ENCODE data around the gene DDX24.
"Not testable (repeated sequence)": the region's sequence is repeated elsewhere in the genome, so short reads cannot be mapped to it uniquely, and the experiment has no call there.

Gene DDX24

GRCh38 chr14:94079891-94080620 lies 946 bp downstream of the DDX24 start:
- no peak for ATAC-seq

- no peak for ATAC-seq
Measured at GRCh38 chr14:94077823-94078222, 3.2 kb downstream of the DDX24 start.

- no peak for ATAC-seq
Measured at GRCh38 chr14:94077111-94077821, 3.7 kb downstream of the DDX24 start.

GRCh38 chr14:94075008-94075407 lies 6.0 kb downstream of the DDX24 start:
- no peak for ATAC-seq

- no peak for ATAC-seq
Measured at GRCh38 chr14:94074534-94074933, 6.5 kb downstream of the DDX24 start.

- ATAC-seq: not testable (repeated sequence)
Measured at GRCh38 chr14:94072076-94072475, 8.9 kb downstream of the DDX24 start.

- ATAC-seq: no peak
Measured at GRCh38 chr14:94066089-94066676, 14.8 kb downstream of the DDX24 start.

GRCh38 chr14:94062344-94062940 lies 18.6 kb downstream of the DDX24 start:
- ATAC-seq: no peak

GRCh38 chr14:94059998-94060397 lies 21.0 kb downstream of the DDX24 start:
- ATAC-seq: no peak

- no peak for ATAC-seq
Measured at GRCh38 chr14:94058674-94059138, 22.3 kb downstream of the DDX24 start.

- ATAC-seq: no peak
Measured at GRCh38 chr14:94058128-94058673, 22.8 kb downstream of the DDX24 start.

GRCh38 chr14:94056579-94057308 lies 24.3 kb downstream of the DDX24 start:
- peak; percentile 73 to 83 for ATAC-seq

- ATAC-seq: no peak
Measured at GRCh38 chr14:94054936-94055335, 26.1 kb downstream of the DDX24 start.

GRCh38 chr14:94054401-94054800 lies 26.6 kb downstream of the DDX24 start:
- ATAC-seq: no peak

GRCh38 chr14:94052662-94053061 lies 28.3 kb downstream of the DDX24 start:
- no peak for ATAC-seq

GRCh38 chr14:94052199-94052598 lies 28.8 kb downstream of the DDX24 start:
- ATAC-seq: no peak

- ATAC-seq: no peak
Measured at GRCh38 chr14:94051779-94052178, 29.2 kb downstream of the DDX24 start.

- no peak for ATAC-seq
Measured at GRCh38 chr14:94051115-94051514, 29.9 kb downstream of the DDX24 start.

GRCh38 chr14:94050231-94050880 lies 30.6 kb downstream of the DDX24 start:
- no peak for ATAC-seq

- no peak for ATAC-seq
Measured at GRCh38 chr14:94049625-94050023, 31.4 kb downstream of the DDX24 start.

- ATAC-seq: no peak
Measured at GRCh38 chr14:94048691-94049624, 32.0 kb downstream of the DDX24 start.
